H54 (cell line): Measurements from ENCODE around the gene HPS5.
"Not testable (repeated sequence)": the region's sequence is repeated elsewhere in the genome, so short reads cannot be mapped to it uniquely, and the experiment has no call there.

Experiments used
- DNase-seq: peaks from one replicate; pipeline ENCODE4 v3.0.0; 2011; ENCODE audit warnings: low spot score, mixed read lengths; ENCODE audit not compliant: insufficient read length
- FAIRE-seq: peaks from 3 replicates; lab custom pipeline; 2011; peaks lifted over from hg19 to GRCh38; lab: Jason Lieb, UNC
- POLR2A ChIP-seq: IDR thresholded peaks from 2 replicates; pipeline ENCODE4 v1.6.1; 2011; ENCODE audit warnings: low read depth, mild to moderate bottlenecking, low read length

Gene HPS5

DNA sequence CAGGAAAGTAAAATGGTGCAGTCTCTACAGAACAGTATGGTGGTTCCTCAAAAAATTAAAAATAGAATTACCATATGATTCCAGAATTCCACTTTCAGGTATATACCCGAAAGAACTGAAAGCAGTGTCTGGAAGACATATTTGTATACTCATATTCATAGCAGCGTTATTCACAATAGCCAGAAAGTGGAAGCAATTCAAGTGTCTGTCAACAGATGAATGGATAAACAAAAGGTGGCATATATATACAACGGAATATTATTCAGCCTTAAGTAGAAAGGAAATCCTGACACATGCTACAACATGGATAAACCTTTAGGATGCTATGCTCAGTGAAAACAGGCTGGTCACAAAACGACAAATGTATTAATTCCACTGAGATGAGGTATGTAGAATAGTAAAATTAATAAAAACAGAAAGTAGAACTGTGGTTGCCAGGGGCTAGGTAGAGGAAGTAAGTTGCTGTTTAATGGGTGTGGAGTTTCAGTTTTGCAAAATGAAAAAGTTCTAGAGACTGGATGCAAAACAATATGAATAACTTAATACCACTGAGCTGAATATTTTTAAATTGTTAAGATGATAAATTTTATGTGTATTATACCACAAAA lies 41.4 kb downstream of the HPS5 start:
- no peak for TF ChIP-seq POLR2A
- DNase-seq = no peak
- FAIRE-seq = no peak

DNA sequence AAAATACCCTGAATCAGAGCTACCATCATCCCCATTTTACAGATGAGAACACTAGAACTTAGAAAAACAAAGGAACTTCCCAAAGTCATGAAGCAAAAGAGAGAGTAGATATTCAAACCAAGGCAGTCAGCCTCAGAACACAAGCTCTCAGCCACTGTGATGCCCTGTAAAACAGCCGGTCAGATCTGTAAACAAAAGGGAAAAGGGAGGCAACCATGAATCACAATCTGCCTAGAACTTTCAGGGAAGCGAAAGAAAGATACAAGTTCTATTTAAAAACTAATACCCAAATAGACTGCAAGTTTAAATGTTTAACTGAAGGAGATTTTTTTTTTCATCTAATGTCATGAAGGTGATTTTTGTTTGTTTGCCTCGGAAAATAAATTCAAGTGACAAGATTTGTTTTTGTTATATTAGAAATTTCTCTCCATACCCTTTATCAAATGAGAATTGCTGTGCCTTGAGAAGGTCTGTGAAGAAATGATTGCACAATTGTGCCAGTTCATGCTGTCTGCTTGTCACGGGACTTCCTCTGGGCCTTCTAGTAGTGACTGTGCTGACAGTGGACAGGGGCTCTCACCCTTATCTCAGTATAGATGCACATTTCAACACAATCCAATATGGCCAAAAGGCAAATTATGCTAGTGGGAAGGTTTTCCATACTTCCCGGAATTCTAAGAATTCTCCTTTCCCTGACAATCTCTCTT lies 44.2 kb downstream of the HPS5 start:
- FAIRE-seq (no peak), DNase-seq (no peak)
- no peak for TF ChIP-seq POLR2A

DNA sequence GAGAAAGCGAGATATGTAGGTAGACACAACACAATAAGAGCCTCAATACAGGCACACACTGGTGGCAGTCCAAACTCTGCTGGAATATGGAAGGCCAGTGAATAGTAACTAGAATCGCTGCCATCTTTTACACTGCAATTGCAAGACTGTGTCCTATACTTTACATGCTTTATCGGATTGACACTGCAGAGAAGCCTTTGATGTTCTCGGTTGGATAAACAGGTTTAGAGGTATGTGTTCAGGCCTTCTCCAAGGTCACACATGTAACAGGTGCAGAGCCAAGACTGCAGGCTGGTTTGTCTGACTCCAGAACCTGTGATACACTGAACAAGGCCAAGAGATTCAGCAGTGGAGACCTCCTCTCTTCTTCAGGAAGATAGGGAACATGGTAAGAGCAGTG lies 50.7 kb downstream of the HPS5 start:
- TF ChIP-seq POLR2A = no peak
- FAIRE-seq = no peak
- DNase-seq = no peak

DNA sequence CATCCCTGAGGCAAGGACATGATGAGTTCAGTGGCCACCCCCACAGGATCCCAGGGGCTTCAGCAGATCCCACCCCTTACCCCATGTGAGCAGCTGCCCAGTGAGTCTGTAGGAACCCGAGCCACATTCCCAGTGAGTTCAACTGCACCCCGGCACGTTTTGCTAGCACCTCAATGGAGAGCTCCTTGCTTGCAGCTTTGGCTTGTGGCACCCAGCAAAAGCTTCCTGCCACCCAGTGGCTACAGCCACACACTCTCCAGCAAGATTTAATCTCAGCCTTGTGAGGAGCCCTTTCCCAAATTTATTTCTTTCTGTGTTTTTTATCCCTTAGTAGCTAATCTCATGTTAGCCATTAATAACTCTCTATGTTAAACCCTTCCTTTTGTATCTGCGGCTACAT lies 51.8 kb downstream of the HPS5 start:
- FAIRE-seq = no peak
- no peak for TF ChIP-seq POLR2A
- no peak for DNase-seq

DNA sequence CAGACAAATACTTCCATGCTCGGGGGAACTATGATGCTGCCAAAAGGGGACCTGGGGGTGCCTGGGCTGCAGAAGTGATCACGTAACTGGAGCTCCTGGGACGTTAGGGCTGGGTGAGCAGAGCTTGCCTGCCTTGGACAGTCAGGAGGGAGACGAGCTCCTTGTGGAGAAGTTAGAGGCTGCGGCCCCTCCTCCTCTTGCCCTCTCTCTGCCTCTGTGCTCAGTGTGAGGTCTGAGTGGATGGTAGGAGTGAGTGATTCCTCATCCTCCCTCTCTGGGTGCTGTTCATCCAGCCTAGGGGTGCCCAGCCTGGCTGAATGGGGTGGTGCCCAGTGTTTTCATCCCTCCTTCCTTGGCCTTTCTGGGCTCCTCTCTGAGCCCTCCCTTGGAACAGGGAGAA lies 52.7 kb downstream of the HPS5 start:
- FAIRE-seq, DNase-seq: not testable (repeated sequence)

DNA sequence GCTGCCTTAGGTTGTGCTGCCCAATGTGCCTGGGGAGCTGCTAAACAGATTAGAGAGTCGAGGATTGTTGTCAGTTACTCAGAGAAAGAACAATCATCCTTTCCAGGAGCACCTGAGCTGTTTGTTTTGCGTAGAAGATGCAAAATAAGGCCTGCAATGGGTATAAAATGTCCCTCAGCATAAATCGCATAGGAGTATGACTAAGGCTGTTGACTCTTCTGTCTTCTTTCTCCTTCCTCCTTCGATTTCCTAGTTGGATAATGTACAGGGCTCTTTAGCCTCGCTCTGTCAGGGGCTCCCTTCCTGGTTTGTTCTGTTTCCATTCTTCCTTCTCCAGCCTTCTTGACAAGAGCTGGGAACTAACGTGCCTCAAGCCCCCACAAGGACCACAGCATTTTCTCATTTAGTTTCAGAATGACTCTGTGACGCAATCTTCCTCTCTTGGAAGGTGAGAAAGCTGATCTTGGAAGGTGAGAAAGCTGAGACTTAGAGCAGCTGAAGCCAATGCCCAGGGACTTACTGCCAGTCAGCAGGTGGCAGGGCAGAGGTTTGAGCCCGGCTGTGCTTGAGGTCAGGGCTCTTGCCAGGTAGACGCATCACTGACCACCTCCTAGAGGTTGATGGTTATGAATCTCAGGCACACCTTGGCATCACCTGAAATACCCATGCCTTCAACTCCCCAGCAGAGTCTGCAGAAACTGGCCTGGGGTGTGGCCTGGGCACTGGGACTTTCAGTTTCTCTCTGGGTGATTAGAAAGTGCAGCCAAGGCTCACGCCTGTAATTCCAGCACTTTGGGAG lies 54.4 kb downstream of the HPS5 start:
- not testable (repeated sequence) for FAIRE-seq, DNase-seq

DNA sequence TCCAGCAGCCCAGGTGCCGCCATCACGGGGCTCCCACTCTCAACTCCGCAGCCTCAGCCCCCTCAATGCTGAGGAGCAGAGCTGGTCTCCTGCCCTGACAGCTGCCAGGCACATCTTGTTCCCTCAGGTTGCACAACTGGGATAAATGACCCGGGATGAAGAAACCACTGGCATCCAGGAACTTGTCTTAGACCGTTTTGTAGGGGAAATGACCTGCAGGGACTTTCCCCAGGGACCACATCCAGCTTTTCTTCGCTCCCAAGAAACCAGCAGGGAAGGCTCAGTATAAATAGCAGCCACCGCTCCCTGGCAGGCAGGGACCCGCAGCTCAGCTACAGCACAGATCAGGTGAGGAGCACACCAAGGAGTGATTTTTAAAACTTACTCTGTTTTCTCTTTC lies 56.0 kb downstream of the HPS5 start, which contains the start of gene SAA1:
Gene SAA1 (plus strand): TSS at position 316 of the 400 bp plus-strand sequence. CDS start 624 bp downstream, outside the sequence.
- no peak for TF ChIP-seq POLR2A
- DNase-seq = no peak
- no peak for FAIRE-seq

DNA sequence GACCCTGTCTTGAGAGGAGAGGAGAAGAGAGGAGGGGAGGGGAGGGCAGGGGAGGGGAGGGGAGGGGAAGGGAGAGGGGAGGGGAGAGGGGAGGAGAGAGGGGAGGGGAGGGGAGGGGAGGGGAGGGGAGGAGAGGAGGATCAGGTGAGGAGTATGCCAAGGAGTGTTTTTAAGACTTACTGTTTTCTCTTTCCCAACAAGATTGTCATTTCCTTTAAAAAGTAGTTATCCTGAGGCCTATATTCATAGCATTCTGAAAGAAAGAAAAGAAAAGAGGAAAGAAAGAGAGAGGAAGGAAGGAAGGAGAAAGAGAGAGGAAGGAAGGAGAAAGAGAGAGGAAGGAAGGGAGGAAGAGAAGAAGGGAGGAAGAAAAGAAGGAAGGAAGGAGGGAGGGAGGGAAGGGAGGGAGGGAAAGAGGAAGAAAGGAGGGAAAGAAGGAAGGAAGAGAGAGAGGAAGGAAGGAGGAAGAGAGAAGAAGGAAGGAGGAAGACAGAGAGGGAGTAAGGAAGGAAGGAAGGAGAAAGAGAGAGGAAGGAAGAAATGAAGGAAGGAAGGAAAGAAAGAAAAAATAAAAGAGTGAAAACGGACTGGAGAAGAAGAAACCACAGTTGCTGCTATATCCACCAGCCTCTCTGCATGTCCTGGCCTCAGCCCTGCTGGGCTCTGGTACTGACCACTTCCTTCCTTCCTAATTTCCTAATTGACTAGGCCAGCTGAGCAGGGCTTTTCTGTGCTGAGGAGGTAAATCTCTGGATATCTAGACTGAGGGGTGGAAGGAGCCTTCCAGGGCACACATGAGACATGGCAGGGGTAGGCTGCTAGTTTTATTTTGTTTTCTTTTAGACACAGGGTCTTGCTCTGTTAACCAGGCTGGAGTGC lies 57.0 kb downstream of the HPS5 start:
- FAIRE-seq = no peak
- no peak for TF ChIP-seq POLR2A
- no peak for DNase-seq

DNA sequence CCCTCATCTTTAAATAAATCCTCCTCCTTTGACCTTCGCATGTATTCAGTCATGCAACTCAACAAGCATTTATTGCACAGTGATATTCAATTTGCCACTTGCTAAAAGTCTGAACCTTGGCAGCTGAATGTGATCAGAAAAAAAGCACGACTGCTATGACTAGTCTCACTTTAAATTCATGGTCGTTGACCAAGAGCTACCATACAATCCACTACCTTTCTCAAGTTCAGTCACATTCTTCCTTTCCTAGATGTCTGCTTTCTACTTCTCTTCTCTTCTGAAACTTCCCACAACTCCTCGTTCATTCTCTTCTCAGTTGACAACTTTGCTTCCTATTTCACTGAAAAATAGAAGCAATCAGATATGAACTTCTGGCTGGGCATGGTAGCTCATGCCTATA lies 57.9 kb downstream of the HPS5 start:
- FAIRE-seq (no peak), DNase-seq (no peak)
- no peak for TF ChIP-seq POLR2A

DNA sequence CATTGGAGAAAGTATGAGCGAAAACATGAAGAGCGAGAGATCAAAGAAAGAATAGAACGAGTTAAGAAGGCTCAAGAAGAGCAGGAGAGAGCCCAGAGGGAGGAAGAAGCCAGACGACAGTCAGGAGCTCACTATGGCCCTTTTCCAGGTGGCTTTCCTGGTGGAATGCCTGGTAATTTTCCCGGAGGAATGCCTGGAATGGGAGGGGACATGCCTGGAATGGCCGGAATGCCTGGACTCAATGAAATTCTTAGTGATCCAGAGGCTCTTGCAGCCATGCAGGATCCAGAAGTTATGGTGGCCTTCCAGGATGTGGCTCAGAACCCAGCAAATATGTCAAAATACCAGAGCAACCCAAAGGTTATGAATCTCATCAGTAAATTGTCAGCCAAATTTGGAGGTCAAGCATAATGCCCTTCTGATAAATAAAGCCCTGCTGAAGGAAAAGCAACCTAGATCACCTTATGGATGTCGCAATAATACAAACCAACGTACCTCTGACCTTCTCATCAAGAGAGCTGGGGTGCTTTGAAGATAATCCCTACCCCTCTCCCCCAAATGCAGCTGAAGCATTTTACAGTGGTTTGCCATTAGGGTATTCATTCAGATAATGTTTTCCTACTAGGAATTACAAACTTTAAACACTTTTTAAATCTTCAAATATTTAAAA lies 59.1 kb downstream of the HPS5 start:
- not testable (repeated sequence) for FAIRE-seq

DNA sequence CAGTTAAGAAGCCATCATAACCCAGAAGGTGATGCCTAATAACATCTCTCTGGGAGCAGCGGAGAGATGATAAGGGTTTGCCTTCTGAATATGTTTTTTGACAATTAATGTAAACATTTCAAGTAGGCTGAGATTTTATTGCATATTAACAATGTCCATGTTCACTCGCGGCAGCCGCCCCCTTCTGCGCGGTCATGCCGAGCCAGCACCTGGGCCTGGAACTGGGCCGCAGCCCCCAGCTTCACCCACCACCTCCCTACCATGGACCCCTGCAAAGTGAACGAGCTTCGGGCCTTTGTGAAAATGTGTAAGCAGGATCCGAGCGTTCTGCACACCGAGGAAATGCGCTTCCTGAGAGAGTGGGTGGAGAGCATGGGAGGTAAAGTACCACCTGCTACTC lies 60.2 kb downstream of the HPS5 start:
- TF ChIP-seq POLR2A = no peak
- FAIRE-seq = no peak
- DNase-seq = no peak

More for the DNA sequence above, 59.1 kb downstream of the HPS5 start:
- not testable (repeated sequence) for DNase-seq

DNA sequence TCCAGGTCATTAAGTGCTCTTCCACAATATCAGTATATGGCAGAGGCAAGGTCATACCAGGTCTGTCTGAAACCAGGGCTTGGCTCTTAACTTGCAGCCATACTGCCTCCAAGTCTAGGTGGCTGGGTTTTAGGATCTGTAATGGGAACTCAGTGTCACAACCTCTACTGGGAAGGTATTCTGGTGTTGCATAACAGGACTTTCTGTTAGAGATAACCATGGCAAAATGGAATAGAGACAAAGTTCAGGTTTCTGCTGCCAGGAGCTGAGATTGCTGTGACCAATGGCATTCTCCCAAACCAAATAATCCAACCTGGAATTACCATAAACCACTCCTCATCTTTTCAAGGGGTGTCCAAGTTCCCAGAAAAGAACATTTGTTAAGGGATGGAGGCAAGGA lies 62.7 kb downstream of the HPS5 start:
- FAIRE-seq (no peak), DNase-seq (no peak)
- TF ChIP-seq POLR2A = no peak

DNA sequence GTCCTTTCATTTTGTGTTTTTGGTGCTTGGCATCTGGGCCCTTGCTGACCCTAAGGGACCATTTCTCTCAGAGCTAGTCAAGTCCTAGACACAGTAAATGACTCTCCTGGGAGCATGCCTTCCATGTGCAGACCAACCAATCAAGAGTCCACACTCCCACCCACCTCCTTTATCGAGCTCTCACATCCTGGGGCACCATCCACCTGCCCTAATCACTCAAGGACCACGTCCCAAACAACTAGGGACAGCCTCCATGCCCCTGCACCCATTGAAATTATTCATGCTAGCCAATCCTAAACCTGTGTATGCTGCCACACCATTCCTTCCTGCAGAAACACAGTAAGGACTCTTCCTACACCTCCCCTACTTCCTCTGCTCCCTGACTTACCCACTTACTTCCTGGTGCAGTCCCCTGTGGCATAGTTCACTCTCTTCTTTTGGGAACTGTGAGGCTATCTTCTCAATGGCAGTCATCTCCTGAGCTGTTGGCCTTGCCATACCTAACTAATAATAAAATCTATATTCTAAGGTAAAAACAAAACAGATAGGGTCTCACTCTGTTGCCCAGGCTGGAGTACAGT lies 67.1 kb downstream of the HPS5 start:
- no peak for TF ChIP-seq POLR2A
- DNase-seq (no peak), FAIRE-seq (no peak)
